ENCODE results near the gene SEPTIN5. TPM values are rescaled to one million over a fixed set of nuclear protein-coding genes. Genes with fewer than 3 reads are reported as not detected.
"Not testable (repeated sequence)": the region's sequence is repeated elsewhere in the genome, so short reads cannot be mapped to it uniquely, and the experiment has no call there.

Gene SEPTIN5
- total RNA-seq, 1 experiment from 2014 or later: 36.0 TPM

DNA sequence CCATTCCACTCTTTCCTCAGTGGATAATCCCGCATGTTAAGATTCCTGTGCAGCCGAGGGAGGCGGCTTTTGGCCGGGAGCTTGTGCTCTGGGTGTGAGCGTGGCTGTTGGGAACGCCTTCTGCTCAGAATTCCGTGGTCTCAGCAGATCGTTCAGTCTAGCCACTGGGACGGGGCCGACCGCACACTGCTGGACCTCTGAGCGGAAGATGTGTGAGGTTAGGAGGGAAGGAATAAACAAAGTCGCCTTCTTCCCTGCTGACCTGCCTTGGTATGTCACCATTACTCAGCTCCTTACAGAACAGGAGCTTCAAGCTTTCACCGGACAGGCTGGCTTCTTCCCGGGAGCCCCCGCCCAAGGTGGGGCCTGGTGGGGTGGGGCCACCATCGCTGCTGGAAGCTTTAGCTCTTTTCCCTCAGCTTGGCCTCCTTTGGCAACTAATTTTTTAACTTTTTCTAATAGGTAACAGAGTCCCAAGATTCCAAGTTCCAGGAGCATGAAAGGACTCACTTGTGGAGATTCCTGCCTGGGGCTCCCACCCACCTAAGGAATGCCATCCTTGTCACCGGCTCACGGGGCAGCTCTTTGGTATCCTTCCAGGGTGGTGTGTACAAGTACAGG is 22.5 kb upstream of the SEPTIN5 start:
- H3K4me3 ChIP-seq (ENCODE audit: insufficient read depth, low read depth, low read length): no peak overlapping the region
- no peaks in the 10 kb centered on the region for H3K36me3 ChIP-seq (replicated peaks; ENCODE audit: control insufficient read depth, insufficient read depth, low read length)
- peak; percentile 77 for DNase-seq
- H3K27me3 ChIP-seq (ENCODE audit: control insufficient read depth, insufficient read depth, low read length): no peaks in the 10 kb centered on the region

DNA sequence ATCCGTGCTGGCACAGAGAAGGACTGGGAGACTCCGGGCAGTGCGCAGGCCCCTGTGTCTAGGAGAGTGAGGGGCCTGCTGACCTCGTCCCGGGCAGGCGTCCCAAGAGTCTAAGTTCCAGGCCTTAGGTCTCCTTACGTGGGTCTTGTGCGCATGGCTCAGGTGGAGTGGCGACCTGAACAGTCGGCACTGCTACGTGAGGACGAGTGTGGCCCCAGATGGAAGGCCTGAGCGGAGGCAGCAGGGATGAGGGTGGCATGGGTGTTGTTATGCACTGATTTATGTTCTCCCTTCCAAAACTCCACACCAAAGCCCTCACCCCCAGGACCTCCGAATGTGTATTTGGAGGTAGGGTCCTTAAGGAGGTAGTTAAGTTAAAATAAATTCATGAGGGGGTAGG is 20.7 kb upstream of the SEPTIN5 start:
- H3K36me3 ChIP-seq (replicated peaks; ENCODE audit: control insufficient read depth, insufficient read depth, low read length): no peaks in the 10 kb centered on the region
- no peak overlapping the region for H3K4me3 ChIP-seq (ENCODE audit: insufficient read depth, low read depth, low read length)
- DNase-seq: no peak
- H3K27me3 ChIP-seq (ENCODE audit: control insufficient read depth, insufficient read depth, low read length): no peaks in the 10 kb centered on the region

DNA sequence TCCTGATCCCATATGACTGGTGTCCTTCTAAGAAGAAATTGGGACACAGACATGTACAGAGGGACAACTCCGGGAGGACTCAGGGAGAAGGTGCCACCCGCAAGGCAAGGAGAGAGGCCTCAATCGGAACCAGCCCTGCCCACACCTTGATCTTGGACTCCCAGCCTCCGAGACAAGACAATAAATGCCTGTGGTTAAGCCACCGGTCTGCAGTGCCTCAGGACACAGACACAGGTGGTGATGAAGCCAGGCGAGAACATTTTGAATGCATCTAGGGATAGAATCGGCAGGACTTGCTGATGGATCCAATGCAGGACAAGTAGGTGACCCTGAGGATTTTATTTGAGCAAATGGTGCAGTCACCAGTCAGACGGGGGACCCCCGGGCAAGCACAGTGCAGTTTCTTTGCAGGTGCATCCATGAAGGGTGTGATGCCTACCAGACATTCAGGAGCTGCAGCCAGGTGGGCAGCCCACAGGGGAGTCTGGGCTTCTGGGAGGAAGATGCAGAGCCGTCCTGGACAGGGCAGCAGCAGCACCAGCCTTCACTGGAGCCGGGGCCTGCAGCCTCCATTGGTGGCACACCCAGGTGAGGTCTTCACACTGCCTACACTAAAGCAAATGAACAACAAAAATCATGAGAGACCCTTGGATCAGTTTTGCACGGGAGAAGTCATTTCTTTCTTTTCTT is 20.2 kb upstream of the SEPTIN5 start:
- Histone ChIP-seq H3K36me3 (replicated peaks; ENCODE audit: control insufficient read depth, insufficient read depth, low read length) (no peaks in the 10 kb centered on the region), H3K27me3 (ENCODE audit: control insufficient read depth, insufficient read depth, low read length) (no peaks in the 10 kb centered on the region), H3K4me3 (ENCODE audit: insufficient read depth, low read depth, low read length) (no peak overlapping the region)
- peak; percentile 25 for DNase-seq

DNA sequence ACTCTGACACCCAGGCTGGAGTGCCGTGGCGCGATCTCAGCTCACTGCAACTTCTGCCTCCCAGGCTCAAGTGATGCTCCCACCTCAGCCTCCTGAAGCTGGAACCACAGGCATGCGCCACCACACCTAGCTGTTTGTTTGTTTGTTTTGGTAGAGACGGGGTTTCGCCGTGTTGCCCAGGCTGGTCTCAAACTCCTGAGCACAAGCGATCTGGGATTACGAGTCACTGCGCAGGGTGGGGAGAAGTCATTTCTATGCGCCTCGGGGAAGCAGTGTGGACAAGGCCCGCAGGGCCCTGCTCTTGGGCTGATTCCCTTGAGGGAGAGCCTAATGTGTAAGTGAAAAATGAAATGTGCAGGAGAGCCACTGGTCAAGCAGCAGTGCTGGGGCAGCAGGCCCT is 19.6 kb upstream of the SEPTIN5 start:
- Histone ChIP-seq H3K36me3 (replicated peaks; ENCODE audit: control insufficient read depth, insufficient read depth, low read length) (no peaks in the 10 kb centered on the region), H3K4me3 (ENCODE audit: insufficient read depth, low read depth, low read length) (no peak overlapping the region), H3K27me3 (ENCODE audit: control insufficient read depth, insufficient read depth, low read length) (no peaks in the 10 kb centered on the region)
- no peak for DNase-seq

DNA sequence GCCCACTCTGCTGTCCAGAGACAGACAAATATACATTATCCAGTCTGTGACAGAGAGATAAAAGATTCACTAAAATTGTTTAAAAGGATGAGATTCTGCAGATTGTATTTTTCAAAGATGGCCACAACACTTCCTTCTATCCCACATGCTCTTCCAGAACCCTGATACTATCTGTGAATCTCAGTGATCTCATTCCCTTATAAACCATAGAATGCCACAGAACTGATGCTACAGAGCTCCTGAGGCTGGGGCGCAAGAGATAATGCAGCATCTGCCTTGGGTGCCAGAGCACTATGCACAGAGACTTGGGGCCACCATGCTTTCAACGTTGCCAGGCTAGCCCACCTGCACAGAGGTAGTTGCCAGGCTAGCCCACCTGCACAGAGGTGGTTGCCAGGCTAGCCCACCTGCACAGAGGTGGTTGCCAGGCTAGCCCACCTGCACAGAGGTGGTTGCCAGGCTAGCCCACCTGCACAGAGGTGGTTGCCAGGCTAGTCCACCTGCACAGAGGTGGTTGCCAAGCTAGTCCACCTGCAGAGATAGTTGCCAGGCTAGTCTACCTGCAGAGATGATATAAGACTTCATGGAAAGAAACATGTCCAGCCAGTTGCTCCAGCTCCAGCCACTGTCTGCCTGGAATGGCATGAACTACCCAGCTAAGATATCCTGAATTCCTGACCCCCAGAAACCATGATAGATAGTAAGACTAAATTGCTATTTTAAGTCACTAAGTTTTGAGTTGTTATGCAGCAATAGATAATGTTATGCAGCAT is 17.6 kb upstream of the SEPTIN5 start:
- H3K27me3 ChIP-seq (ENCODE audit: control insufficient read depth, insufficient read depth, low read length): no peaks in the 10 kb centered on the region
- no peaks in the 10 kb centered on the region for H3K36me3 ChIP-seq (replicated peaks; ENCODE audit: control insufficient read depth, insufficient read depth, low read length)
- no peak overlapping the region for H3K4me3 ChIP-seq (ENCODE audit: insufficient read depth, low read depth, low read length)
- no peak for DNase-seq

DNA sequence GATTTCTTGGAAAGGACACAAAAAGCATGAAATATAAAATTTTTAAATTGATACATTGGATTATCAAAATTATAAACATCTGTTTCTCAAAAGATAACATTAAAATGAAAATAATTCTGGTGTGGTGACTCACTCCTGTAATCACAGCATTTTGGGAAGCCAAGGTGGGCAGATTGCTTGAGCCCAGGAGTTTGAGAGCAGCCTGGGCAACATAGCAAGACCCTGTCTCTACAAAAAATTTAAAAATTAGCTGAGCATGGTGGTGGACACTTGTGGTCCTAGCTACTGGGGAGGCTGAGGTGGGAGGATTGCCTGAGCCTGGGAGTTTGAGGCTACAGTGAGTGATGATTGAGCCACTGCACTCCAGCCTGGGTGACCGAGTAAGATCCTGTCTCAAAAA is 16.4 kb upstream of the SEPTIN5 start:
- not testable (repeated sequence) for H3K36me3 ChIP-seq (replicated peaks; ENCODE audit: control insufficient read depth, insufficient read depth, low read length); H3K4me3 ChIP-seq (ENCODE audit: insufficient read depth, low read depth, low read length); DNase-seq; H3K27me3 ChIP-seq (ENCODE audit: control insufficient read depth, insufficient read depth, low read length)

DNA sequence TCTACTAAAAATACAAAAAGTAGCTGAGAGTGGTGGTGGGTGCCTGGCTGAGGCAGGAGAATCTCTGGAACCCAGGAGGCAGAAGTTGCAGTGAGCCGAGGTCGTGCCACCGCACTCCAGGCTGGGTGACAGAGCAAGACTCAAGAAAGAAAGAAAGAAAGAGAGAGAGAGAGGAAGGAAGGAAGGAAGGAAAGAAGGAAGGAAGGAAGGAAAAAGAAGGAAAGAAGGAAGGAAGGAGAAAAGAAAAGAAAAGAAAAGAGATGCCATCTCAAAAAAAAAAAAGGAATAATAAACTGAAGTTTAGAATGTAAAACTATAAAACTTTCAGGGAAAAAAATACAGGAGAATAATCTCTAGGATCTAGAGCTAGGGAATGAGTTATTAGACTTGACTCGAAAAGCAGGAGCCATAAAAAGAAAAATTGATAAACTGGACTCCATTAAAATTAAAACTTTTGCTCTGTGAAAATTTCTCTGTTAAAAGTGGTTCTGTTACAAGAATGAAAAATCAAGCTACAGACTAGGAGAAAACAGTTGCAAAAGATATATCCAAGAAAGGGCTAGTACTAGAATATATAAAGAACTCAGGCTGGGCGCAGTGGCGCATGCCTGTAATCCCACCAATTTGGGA is 13.4 kb upstream of the SEPTIN5 start:
- no peak for DNase-seq
- Histone ChIP-seq H3K27me3 (ENCODE audit: control insufficient read depth, insufficient read depth, low read length) (no peaks in the 10 kb centered on the region), H3K36me3 (replicated peaks; ENCODE audit: control insufficient read depth, insufficient read depth, low read length) (no peaks in the 10 kb centered on the region), H3K4me3 (ENCODE audit: insufficient read depth, low read depth, low read length) (no peak overlapping the region)

DNA sequence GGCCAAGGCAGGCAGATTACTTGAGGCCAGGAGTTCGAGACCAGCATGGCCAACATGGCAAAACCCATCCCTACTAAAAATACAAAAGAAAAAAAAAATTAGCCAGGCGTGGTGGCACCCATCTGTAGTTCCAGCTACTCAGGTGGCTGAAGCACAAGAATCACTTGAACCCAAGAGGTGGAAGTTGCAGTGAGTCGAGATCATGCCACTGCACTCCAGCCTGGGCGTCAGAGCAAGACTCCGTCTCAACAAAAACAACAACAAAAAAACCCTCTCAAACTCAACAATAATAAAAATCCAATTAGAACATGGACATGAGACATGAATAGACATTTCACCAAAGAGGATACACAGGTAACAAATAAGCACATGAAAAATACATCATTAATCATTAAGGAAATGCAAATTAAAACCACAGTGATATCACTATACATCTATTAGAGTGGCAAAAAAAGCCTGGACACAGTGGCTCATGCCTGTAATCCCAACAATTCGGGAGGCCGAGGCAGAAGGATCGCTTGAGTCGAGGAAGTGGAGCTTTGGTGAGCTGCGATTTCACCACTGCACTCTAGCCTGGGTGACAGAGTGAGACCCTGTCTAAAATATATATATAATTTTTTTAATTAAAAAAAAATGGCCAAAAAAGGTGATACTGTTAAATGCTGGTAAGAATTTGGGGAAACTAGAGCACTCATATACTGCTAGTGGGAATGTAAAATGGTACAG is 12.7 kb upstream of the SEPTIN5 start:
- Histone ChIP-seq H3K4me3 (ENCODE audit: insufficient read depth, low read depth, low read length) (no peak overlapping the region), H3K36me3 (replicated peaks; ENCODE audit: control insufficient read depth, insufficient read depth, low read length) (no peaks in the 10 kb centered on the region), H3K27me3 (ENCODE audit: control insufficient read depth, insufficient read depth, low read length) (no peaks in the 10 kb centered on the region)
- DNase-seq: no peak

DNA sequence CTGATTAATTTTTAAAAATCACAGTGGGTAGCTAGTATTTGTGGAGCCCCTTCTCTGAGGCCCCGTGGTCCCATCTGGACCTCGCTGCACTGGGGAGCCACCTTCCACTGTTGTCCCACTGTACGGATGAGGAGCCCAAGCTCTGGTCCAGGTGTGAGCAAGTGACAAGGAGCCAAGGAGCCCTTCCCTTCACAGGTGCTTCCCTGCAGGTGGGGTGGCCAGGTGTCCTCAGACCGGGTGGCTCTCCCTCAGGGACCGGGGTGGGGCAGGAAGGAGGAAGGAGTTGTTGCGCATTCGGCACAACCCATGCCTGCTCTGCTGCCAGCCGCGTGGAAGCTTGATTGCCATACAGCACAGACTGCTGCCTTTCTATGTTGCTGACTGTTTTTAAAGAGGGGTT is 10.4 kb upstream of the SEPTIN5 start:
- peak; percentile 30 for DNase-seq
- Histone ChIP-seq H3K4me3 (ENCODE audit: insufficient read depth, low read depth, low read length) (no peak overlapping the region), H3K27me3 (ENCODE audit: control insufficient read depth, insufficient read depth, low read length) (no peaks in the 10 kb centered on the region), H3K36me3 (replicated peaks; ENCODE audit: control insufficient read depth, insufficient read depth, low read length) (no peaks in the 10 kb centered on the region)

DNA sequence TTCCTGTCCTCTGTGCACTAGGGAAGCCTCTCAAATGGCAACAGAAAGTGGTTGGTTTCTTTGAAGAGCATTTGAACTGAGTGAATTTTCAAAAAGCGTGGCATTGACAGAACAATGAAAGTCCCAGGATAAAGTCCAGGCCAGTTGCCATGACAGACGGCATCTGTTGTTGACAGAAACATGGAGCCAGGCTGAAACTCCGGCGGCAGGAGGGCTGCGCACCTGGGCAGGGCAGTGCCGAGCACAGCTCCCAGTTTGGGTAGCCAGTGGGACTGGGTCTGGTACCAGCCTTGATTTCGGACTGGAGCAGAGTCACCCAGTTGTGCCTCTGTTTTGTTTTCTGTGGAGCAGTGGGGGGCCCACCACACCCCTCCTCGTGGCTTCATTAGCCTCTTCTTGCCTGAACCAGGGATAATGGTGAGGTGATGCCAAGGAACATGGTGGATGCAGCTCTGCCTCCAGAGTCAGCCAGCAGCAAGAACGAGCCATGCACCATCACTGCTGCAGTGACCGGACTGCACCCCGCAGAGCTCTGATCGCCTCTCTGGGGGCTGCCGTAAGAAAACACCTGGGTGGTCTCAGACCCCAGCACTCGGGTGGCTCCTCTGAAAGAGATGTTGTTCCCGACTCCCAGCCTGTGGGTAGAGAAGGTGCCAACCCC is 9.8 kb upstream of the SEPTIN5 start:
- H3K27me3 ChIP-seq (ENCODE audit: control insufficient read depth, insufficient read depth, low read length): no peaks in the 10 kb centered on the region; the same call in 1 of the 2 replicates
- peak; percentile 47 for DNase-seq
- no peak overlapping the region for H3K4me3 ChIP-seq (ENCODE audit: insufficient read depth, low read depth, low read length)
- no peaks in the 10 kb centered on the region for H3K36me3 ChIP-seq (replicated peaks; ENCODE audit: control insufficient read depth, insufficient read depth, low read length)

DNA sequence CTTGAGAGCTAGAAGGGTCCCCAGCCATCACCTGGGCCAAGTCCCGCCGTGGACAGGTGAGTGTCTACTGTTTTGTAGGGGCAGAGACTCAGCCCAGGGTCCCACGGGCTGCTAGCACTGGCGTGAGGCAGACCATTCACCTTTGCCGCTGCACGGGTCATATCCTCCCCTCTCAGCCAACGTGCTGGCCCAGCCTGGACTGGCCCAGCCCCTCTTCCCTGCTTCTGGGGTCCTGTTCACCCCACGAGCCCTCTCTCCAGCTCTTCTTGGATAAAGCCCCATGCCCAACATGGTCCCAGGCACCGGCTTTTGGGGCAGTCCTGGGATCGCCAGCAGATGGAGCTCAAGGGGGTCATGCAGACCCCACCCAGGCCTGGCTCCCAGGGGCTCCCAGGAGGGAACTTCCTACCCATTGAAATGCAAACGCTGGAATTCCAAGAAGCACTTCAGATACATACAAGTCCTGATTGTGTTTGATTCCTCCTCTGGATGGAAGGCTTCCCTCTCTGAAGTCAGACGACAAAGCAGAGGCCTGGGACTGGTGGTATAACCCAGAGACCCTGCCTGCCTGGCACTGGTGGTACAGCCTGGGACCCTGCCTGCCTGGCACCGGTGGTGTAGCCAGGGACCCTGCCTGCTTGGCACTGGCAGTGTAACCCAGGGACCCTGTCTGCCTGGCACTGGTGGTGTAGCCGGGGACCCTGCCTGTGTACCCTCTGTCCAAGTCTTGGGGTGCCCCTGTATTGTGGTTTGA is 8.9 kb upstream of the SEPTIN5 start:
- no peaks in the 10 kb centered on the region; the same call in 1 of the 2 replicates for H3K27me3 ChIP-seq (ENCODE audit: control insufficient read depth, insufficient read depth, low read length)
- peak; percentile 97 for DNase-seq
- no peaks in the 10 kb centered on the region for H3K36me3 ChIP-seq (replicated peaks; ENCODE audit: control insufficient read depth, insufficient read depth, low read length)
- H3K4me3 ChIP-seq (ENCODE audit: insufficient read depth, low read depth, low read length): no peak overlapping the region

DNA sequence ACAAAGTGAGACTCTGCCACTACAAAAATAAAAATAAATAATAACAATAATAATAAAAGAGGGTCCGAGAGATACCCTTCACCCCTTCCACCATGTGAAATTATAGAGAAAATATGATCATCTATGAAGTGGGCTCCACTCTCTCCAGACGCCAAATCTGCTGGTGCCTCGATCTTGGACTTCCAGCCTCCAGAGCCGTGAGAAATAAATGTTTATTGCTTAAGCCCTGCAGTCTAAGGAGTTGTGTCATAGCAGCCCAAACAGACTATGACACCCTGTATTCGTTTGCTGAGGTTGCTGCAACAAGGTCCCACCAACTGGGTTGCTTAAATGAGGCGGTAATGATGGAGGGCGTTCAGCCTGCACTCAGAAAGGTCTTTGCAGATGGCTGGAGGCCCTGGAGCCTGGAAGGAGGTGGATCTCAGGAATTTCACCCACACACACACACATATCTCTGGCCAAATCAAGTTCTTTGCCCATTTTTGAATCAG is 7.6 kb upstream of the SEPTIN5 start:
- H3K4me3 ChIP-seq (ENCODE audit: insufficient read depth, low read depth, low read length): no peak overlapping the region
- no peaks in the 10 kb centered on the region; the same call in 1 of the 2 replicates for H3K27me3 ChIP-seq (ENCODE audit: control insufficient read depth, insufficient read depth, low read length)
- H3K36me3 ChIP-seq (replicated peaks; ENCODE audit: control insufficient read depth, insufficient read depth, low read length): no peaks in the 10 kb centered on the region
- DNase-seq: peak; percentile 32
